Measurements from ENCODE around the gene AOPEP.
"Not testable (repeated sequence)": the region's sequence is repeated elsewhere in the genome, so short reads cannot be mapped to it uniquely, and the experiment has no call there.

AOPEP gene

DNA sequence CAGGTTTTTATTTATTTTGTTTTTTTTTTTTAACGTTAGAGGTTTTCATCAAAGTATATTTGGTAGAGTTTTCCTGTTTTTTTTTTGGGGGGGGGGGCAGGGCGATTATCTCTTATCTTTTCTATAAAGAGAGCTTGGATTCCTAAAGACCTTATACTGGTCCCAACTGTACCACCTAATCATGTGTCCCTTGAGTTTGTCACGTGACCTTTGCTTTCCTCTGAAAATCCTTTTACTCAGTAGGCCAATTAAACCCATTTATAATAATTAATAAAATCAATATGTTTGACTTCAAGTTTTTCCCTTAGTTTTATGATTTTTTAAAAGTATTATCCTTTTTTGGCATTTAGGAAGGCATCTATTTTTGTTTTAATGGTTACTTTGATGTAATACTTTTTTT, 286.4 kb downstream of the AOPEP start:
- H3K27ac ChIP-seq: peak overlapping the region in 1 of 2 donors; percentile 95
- DNase-seq (ENCODE audit: low spot score): no peak
- no peak overlapping the region for H3K4me3 ChIP-seq
- TF ChIP-seq, protein P1, sequence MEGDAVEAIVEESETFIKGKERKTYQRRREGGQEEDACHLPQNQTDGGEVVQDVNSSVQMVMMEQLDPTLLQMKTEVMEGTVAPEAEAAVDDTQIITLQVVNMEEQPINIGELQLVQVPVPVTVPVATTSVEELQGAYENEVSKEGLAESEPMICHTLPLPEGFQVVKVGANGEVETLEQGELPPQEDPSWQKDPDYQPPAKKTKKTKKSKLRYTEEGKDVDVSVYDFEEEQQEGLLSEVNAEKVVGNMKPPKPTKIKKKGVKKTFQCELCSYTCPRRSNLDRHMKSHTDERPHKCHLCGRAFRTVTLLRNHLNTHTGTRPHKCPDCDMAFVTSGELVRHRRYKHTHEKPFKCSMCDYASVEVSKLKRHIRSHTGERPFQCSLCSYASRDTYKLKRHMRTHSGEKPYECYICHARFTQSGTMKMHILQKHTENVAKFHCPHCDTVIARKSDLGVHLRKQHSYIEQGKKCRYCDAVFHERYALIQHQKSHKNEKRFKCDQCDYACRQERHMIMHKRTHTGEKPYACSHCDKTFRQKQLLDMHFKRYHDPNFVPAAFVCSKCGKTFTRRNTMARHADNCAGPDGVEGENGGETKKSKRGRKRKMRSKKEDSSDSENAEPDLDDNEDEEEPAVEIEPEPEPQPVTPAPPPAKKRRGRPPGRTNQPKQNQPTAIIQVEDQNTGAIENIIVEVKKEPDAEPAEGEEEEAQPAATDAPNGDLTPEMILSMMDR (IDR thresholded peaks at IDR 0.05): no peak

DNA sequence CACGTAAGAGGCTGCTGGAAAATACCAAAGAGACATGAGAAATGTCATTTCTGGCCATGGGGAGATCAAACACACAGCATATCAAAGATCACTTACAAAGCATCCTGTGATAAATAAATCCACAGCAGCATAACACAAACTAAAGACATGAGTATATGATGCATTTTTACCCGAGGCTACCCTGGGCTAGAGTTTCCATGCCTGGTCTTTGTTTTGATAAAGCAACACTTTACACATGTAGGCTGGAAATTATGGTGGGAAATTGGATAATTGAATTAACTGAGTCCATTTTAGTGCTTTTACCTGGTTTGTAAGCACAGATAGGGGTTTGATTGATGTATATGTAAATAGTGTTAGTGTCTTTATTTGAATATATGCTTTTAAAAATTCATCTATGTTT, 288.4 kb downstream of the AOPEP start:
- Histone ChIP-seq H3K27ac (peak overlapping the region; percentile 66 to 95), H3K4me3 (peak overlapping the region; percentile 38)
- TF ChIP-seq, protein P1 (IDR thresholded peaks at IDR 0.05): no peak
- no peak for DNase-seq (ENCODE audit: low spot score)

DNA sequence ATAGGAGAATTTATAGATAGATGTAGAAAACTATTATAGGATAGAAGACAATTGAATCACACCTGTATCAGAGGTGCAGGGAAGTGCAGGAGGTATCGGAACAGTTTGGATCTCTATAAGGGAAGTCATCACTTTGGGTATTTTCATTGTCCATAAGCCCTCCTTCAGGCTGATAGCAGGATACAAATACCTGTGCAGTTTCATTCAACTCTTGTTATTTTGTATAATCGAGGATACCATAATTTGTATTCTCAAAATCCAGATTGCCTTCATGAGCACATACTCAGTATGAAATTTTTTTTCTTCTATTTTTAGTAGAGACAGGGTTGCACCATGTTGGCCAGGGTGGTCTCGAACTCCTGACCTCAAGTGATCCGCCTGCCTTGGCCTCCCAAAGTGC, 289.1 kb downstream of the AOPEP start:
- TF ChIP-seq, protein P1 (IDR thresholded peaks at IDR 0.05): no peak
- Histone ChIP-seq H3K27ac (peak overlapping the region; percentile 49 to 95), H3K4me3 (no peak overlapping the region)
- DNase-seq (ENCODE audit: low spot score): no peak

DNA sequence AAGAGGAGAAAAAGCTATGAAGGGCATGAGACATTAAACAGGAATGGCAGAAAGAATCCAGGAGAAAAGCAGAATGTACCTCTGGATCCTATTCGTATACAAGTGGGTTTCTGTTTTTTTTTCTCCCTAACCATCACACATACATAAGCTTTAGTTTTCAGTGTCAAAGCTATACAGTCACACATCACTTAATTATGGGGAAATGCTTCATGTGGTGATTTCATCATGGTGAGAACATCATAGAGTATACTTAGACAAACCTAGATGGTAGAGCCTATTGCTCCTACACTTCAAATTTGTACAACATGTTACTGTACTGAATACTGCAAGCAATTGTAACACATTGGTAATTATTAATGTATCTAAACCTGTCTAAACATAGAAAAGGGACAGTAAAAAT, 290.6 kb downstream of the AOPEP start:
- H3K27ac ChIP-seq: peak overlapping the region; percentile 88 to 95
- TF ChIP-seq, protein P1 (IDR thresholded peaks at IDR 0.05): no peak
- H3K4me3 ChIP-seq: no peak overlapping the region
- no peak for DNase-seq (ENCODE audit: low spot score)

DNA sequence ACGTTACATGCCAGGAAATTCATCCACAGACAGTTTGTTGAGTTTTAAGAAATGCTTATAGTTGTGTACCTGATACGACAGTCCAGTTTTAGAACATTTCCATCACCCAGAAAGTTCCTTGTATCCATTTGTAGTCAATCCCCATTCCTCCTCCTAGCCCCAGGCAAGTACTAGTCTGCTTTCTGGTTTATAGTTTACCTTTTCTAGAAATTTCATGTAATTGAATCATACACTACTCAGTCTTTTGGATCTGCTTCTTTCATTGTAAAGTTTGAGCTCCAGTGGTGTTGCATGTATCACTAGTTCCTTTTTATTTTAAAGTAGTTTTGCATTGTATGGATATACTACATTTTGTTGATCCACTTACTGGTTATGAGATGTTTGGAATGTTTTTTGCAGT, 291.2 kb downstream of the AOPEP start:
- H3K4me3 ChIP-seq: peak overlapping the region; percentile 64
- no peak for DNase-seq (ENCODE audit: low spot score)
- H3K27ac ChIP-seq: peak overlapping the region; percentile 88 to 95
- TF ChIP-seq, protein P1 (IDR thresholded peaks at IDR 0.05): no peak

DNA sequence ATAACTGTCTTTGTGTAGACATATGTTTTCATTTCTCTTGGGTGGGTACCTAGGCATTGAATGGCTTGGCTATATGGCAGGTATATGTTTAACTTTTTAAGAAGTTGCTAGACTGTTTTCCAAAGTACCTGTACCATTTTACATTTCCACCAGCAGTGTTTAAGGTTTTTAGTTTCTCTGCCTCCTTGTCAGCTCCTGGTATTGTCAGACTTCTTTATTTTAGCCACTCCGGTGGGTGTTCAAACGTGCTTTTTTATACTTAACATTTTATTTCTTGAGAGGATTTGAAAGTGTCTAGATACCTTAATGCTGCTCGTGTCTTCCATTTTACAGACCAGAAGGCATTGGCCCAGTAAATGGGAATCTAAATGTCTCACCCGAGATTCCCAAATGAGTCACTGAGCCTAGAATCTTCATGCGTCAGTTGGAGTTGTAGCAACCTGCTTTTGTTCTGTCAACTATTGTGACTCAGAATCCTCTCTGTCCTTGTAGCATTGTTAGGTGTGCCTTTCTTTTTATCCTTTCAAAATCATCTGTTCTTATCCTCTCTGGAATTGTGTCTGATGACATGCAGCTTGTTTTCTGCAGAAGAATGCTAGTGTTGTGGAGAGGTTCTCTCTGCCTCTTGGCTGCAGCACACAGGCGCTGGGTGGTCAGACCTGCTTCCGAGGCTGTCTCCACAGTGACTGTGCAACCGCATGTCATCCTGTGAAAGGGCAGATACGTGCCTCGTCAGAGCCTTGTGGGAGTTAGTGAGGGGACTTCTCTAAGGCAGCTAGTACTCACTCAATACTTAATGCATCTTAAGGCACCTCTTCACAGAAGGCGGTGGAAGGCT, 291.8 kb downstream of the AOPEP start:
- DNase-seq (ENCODE audit: low spot score): peak; percentile 82
- peak overlapping the region; percentile 88 to 95 for H3K27ac ChIP-seq
- TF ChIP-seq, protein P1 (IDR thresholded peaks at IDR 0.05): no peak
- H3K4me3 ChIP-seq: peak overlapping the region; percentile 64

DNA sequence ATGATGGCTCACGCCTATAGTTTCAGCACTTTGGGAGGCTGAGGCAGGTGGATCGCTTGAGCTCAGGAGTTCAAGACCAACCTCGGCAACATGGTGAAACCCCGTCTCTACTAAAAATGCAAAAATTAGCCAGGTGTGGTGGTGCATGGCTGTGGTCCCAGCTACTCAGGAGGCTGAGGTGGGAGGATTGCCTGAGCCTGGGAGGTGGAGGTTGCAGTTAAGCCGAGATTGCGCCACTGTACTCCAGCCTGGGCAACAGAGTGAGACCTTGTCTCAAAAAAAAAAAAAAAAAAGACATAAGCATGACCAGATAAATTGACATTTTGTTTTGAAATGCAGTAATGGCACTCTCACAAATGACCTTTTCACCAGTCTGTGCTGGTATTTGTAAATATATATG, 294.1 kb downstream of the AOPEP start:
- peak overlapping the region; percentile 52 to 95 for H3K27ac ChIP-seq
- DNase-seq (ENCODE audit: low spot score); H3K4me3 ChIP-seq: not testable (repeated sequence)

All from coronary artery (tissue), 2 donors.